HepG2 (cell line): Measurements from ENCODE around the gene DCTN2. TPM values are rescaled to one million over a fixed set of nuclear protein-coding genes. Genes with fewer than 3 reads are reported as not detected.
A peak's percentile ranks its signal among the peaks of the same experiment; 100 is the strongest.

Experiments used
- BCL6 ChIP-seq: IDR thresholded peaks from 2 replicates; pipeline ENCODE4 v1.6.1; 2016; ENCODE audit warnings: missing genetic modification reagents, missing compliant biosample characterization
- HOXA3 ChIP-seq: sonication (generic); formaldehyde crosslinking; IDR thresholded peaks from 2 replicates; pipeline ENCODE4 v1.5.0; 2020; ENCODE audit warnings: missing genetic modification reagents
- KLF6 ChIP-seq: IDR thresholded peaks from 2 replicates; pipeline ENCODE4 v1.8.0; 2016; ENCODE audit warnings: missing biosample characterization, missing genetic modification reagents
- MAF1 ChIP-seq: sonication (generic); formaldehyde crosslinking; IDR thresholded peaks from 2 replicates; pipeline ENCODE4 v1.5.0; 2020; ENCODE audit warnings: missing genetic modification reagents, borderline replicate concordance
- PPARG ChIP-seq: conservative IDR thresholded peaks from 2 replicates; pipeline ENCODE4 v1.6.1; 2016; ENCODE audit warnings: missing biosample characterization, missing genetic modification reagents
- THAP11 ChIP-seq: IDR thresholded peaks from 2 replicates; pipeline ENCODE4 v1.6.1; 2016; ENCODE audit warnings: missing biosample characterization, missing genetic modification reagents
- ZFP82 ChIP-seq: sonication (generic); formaldehyde crosslinking; IDR thresholded peaks from 2 replicates; pipeline ENCODE4 v1.5.1; 2020; ENCODE audit warnings: mild to moderate bottlenecking, missing genetic modification reagents, borderline replicate concordance
- ZFX ChIP-seq: sonication (generic); formaldehyde crosslinking; IDR thresholded peaks from 2 replicates; pipeline ENCODE4 v1.4.0; 2020; ENCODE audit warnings: mild to moderate bottlenecking, low read depth, missing genetic modification reagents, moderate library complexity
- ZMYM4 ChIP-seq: sonication (generic); formaldehyde crosslinking; IDR thresholded peaks from 2 replicates; pipeline ENCODE4 v1.8.1; 2023; ENCODE audit warnings: mild to moderate bottlenecking, missing genetic modification reagents
- ZNF30 ChIP-seq: sonication (generic); formaldehyde crosslinking; IDR thresholded peaks from 2 replicates; pipeline ENCODE4 v1.5.0; 2020; ENCODE audit warnings: mild to moderate bottlenecking, missing genetic modification reagents
- ZNF501 ChIP-seq: sonication (generic); formaldehyde crosslinking; IDR thresholded peaks from 2 replicates; pipeline ENCODE4 v1.5.1; 2020; ENCODE audit warnings: mild to moderate bottlenecking, moderate library complexity, missing genetic modification reagents
- ZNF607 ChIP-seq: sonication (generic); formaldehyde crosslinking; IDR thresholded peaks from 2 replicates; pipeline ENCODE4 v1.5.1; 2020; ENCODE audit warnings: missing genetic modification reagents, mild to moderate bottlenecking, borderline replicate concordance
- polyA plus RNA-seq, 8 experiments: library from polyadenylated mRNA; depleted of rRNA in 3 of 8; stranded (reverse) in 7 of 8; unstranded in 1 of 8; fragments of >200 nt; fragmentation: Illumina TruSeq in 4 of 8; extraction: Trizol in 4 of 8; gene quantifications; 2 replicates each; pipeline versions ENCODE4 v1.2.1 to v1.2.3, GENCODE V29; 2011 to 2016; ENCODE audit warnings: low read depth in 4 of 8, missing spikeins in 1 of 8, mixed read lengths in 1 of 8; ENCODE audit not compliant: insufficient read depth in 1 of 8
- total RNA-seq, 5 experiments: library from RNA; depleted of rRNA; stranded (reverse); fragments of >200 nt; fragmentation: Illumina TruSeq; extraction: Trizol; gene quantifications; 2 replicates each; pipeline ENCODE4 v1.2.3, GENCODE V29; 2016; ENCODE audit warnings: low read depth in 1 of 5
- TF ChIP-seq, protein P1 (sequence below): IDR thresholded peaks from 2 replicates; pipeline ENCODE4 v1.6.1; 2016; ENCODE audit warnings: low read depth, control low read depth
- TF ChIP-seq, protein P2 (sequence below): sonication (generic); formaldehyde crosslinking; IDR thresholded peaks from 2 replicates; pipeline ENCODE4 v1.4.0; 2020; ENCODE audit warnings: mild to moderate bottlenecking, missing genetic modification reagents, borderline replicate concordance
- TF ChIP-seq, protein P3 (sequence below), 2 experiments: sonication (generic) in 1 of 2; formaldehyde crosslinking in 1 of 2; IDR thresholded peaks; 2 replicates each; pipeline versions ENCODE4 v1.4.0 to v1.6.1; 2016 to 2020; ENCODE audit warnings: borderline replicate concordance in 1 of 2, low read depth in 1 of 2, mild to moderate bottlenecking in 1 of 2, missing genetic modification reagents in 1 of 2
- TF ChIP-seq, protein P4 (sequence below): sonication (generic); formaldehyde crosslinking; IDR thresholded peaks from 2 replicates; pipeline ENCODE4 v1.8.1; 2023; ENCODE audit warnings: mild to moderate bottlenecking, inconsistent platforms, moderate library complexity, missing genetic modification reagents, borderline replicate concordance

Gene DCTN2
- total and polyA plus RNA-seq, 2 of the 13 experiments (the other 11 are each of a cell fraction or from before 2014, with no cell fraction given), result 72.0 to 77.4 TPM

DNA sequence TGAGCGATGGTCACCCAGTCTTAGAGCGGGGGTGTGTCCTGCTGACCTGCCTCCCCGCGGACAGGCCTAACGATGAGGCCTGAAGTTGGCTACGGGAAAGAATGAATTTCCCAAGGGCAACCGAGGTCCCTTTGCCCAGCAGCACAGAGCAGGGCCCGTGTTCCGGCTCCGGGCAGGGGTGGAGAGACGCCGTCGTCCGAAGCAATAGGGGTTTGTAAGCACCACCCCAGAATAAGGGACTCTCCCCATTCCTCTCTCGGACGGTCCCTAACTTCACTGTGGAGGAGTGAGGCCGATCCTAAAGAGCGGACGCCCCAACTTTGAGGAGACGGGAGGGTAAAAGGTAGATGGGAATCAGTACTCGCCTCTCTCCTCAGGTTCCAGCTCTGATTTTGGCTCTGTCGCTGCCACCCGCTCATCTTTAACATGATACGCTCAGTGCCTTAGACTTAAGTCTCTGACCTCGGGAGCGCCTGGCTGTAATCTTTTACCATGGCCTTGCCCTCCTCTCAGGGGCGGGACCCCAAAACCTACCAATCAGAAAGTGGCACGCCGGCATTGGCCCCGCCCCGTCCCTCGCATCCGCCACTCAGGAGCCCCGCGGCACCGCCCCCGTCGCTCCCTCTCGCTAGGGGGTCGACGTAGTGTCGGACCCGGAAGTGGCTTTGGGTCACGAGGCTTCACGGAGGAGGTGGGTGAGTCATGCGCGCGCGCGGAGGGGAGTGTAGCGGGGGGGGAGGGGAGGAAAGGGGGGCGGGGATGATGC, 26.8 kb downstream of the DCTN2 start, which contains the start of gene DDIT3 (continued):
- peak; percentile 76 for TF ChIP-seq THAP11
- TF ChIP-seq MAF1 (CRISPR knock-in tag), result peak; percentile 88; the same call in 1 of the 2 replicates
- TF ChIP-seq, protein P1, sequence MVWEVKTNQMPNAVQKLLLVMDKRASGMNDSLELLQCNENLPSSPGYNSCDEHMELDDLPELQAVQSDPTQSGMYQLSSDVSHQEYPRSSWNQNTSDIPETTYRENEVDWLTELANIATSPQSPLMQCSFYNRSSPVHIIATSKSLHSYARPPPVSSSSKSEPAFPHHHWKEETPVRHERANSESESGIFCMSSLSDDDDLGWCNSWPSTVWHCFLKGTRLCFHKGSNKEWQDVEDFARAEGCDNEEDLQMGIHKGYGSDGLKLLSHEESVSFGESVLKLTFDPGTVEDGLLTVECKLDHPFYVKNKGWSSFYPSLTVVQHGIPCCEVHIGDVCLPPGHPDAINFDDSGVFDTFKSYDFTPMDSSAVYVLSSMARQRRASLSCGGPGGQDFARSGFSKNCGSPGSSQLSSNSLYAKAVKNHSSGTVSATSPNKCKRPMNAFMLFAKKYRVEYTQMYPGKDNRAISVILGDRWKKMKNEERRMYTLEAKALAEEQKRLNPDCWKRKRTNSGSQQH, result peak; percentile 67; the same call in 1 of the 2 replicates
- 0 out of 2 replicates have a peak, but pooled peaks have one; percentile 12 for TF ChIP-seq ZNF607 (CRISPR knock-in tag)
- no peak for TF ChIP-seq ZFP82 (CRISPR knock-in tag)
- TF ChIP-seq, protein P2, sequence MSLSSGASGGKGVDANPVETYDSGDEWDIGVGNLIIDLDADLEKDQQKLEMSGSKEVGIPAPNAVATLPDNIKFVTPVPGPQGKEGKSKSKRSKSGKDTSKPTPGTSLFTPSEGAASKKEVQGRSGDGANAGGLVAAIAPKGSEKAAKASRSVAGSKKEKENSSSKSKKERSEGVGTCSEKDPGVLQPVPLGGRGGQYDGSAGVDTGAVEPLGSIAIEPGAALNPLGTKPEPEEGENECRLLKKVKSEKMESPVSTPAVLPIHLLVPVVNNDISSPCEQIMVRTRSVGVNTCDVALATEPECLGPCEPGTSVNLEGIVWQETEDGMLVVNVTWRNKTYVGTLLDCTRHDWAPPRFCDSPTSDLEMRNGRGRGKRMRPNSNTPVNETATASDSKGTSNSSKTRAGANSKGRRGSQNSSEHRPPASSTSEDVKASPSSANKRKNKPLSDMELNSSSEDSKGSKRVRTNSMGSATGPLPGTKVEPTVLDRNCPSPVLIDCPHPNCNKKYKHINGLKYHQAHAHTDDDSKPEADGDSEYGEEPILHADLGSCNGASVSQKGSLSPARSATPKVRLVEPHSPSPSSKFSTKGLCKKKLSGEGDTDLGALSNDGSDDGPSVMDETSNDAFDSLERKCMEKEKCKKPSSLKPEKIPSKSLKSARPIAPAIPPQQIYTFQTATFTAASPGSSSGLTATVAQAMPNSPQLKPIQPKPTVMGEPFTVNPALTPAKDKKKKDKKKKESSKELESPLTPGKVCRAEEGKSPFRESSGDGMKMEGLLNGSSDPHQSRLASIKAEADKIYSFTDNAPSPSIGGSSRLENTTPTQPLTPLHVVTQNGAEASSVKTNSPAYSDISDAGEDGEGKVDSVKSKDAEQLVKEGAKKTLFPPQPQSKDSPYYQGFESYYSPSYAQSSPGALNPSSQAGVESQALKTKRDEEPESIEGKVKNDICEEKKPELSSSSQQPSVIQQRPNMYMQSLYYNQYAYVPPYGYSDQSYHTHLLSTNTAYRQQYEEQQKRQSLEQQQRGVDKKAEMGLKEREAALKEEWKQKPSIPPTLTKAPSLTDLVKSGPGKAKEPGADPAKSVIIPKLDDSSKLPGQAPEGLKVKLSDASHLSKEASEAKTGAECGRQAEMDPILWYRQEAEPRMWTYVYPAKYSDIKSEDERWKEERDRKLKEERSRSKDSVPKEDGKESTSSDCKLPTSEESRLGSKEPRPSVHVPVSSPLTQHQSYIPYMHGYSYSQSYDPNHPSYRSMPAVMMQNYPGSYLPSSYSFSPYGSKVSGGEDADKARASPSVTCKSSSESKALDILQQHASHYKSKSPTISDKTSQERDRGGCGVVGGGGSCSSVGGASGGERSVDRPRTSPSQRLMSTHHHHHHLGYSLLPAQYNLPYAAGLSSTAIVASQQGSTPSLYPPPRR (CRISPR knock-in tag), result peak; percentile 67
- TF ChIP-seq, protein P3, sequence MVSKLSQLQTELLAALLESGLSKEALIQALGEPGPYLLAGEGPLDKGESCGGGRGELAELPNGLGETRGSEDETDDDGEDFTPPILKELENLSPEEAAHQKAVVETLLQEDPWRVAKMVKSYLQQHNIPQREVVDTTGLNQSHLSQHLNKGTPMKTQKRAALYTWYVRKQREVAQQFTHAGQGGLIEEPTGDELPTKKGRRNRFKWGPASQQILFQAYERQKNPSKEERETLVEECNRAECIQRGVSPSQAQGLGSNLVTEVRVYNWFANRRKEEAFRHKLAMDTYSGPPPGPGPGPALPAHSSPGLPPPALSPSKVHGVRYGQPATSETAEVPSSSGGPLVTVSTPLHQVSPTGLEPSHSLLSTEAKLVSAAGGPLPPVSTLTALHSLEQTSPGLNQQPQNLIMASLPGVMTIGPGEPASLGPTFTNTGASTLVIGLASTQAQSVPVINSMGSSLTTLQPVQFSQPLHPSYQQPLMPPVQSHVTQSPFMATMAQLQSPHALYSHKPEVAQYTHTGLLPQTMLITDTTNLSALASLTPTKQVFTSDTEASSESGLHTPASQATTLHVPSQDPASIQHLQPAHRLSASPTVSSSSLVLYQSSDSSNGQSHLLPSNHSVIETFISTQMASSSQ (IDR thresholded peaks at IDR 0.05; ENCODE audit: low read depth), result no peak; the same call in 1 of the 2 replicates
- TF ChIP-seq, protein P3 (CRISPR knock-in tag; IDR thresholded peaks at IDR 0.05; ENCODE audit: borderline replicate concordance), result peak; percentile 73; the same call in 1 of the 2 replicates
- TF ChIP-seq, protein P4, sequence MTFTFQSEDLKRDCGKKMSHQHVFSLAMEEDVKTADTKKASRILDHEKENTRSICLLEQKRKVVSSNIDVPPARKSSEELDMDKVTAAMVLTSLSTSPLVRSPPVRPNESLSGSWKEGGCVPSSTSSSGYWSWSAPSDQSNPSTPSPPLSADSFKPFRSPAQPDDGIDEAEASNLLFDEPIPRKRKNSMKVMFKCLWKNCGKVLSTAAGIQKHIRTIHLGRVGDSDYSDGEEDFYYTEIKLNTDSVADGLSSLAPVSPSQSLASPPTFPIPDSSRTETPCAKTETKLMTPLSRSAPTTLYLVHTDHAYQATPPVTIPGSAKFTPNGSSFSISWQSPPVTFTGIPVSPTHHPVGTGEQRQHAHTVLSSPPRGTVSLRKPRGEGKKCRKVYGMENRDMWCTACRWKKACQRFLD (CRISPR knock-in tag), result peak; percentile 68; the same call in 1 of the 2 replicates
- TF ChIP-seq HOXA3 (CRISPR knock-in tag), result peak; percentile 34; the same call in 1 of the 2 replicates
- peak; percentile 40 for TF ChIP-seq ZMYM4
- peak; percentile 79; the same call in 1 of the 2 replicates for TF ChIP-seq ZNF30 (CRISPR knock-in tag)
- TF ChIP-seq ZNF501 (CRISPR knock-in tag), result 0 out of 2 replicates have a peak, but pooled peaks have one; percentile 0
- peak; percentile 85 for TF ChIP-seq ZFX
- no peak; the same call in 1 of the 2 replicates for TF ChIP-seq BCL6 (CRISPR knock-in tag)
- TF ChIP-seq KLF6 (CRISPR knock-in tag), result peak; percentile 66
- TF ChIP-seq PPARG, result peak; percentile 49; the same call in 1 of the 2 replicates
